DOHH2 (cell line): ENCODE data around the gene RUNDC3A.

ENCODE experiments used
- H3F3A ChIP-seq: fragments of 200-600 bp; sonication (generic), shearing (Covaris generic); 2 replicates; pipeline ENCODE4 v1.6.0; 2016; ENCODE audit warnings: antibody characterized with exemption, mild to moderate bottlenecking; ENCODE audit not compliant: control insufficient read depth, insufficient read depth
- H3K27ac ChIP-seq: fragments of 200-600 bp; sonication (generic); 2 replicates; pipeline ENCODE4 v1.5.1; 2014; ENCODE audit warnings: low read depth, mild to moderate bottlenecking, low read length, moderate library complexity
- H3K27me3 ChIP-seq: fragments of 200-600 bp; sonication (generic); 2 replicates; pipeline ENCODE4 v1.6.1; 2014; ENCODE audit warnings: mild to moderate bottlenecking, low read length, mixed read lengths; ENCODE audit not compliant: control insufficient read depth
- H3K36me3 ChIP-seq: fragments of 200-600 bp; sonication (generic); 2 replicates; pipeline ENCODE4 v1.6.1; 2014; ENCODE audit warnings: mild to moderate bottlenecking, low read length, moderate library complexity, mixed read lengths; ENCODE audit not compliant: control insufficient read depth
- H3K4me1 ChIP-seq: fragments of 200-600 bp; sonication (generic); 2 replicates; pipeline ENCODE4 v1.6.1; 2014; ENCODE audit warnings: mild to moderate bottlenecking, low read length, mixed read lengths; ENCODE audit not compliant: control insufficient read depth
- H3K4me2 ChIP-seq: fragments of 200-600 bp; sonication (generic); 2 replicates; pipeline ENCODE4 v1.6.0; 2014; ENCODE audit warnings: mild to moderate bottlenecking, low read length, moderate library complexity
- H3K4me3 ChIP-seq: fragments of 200-600 bp; sonication (generic); 2 replicates; pipeline ENCODE4 v1.5.1; 2014; ENCODE audit warnings: mild to moderate bottlenecking, low read length, mixed read lengths
- H3K79me2 ChIP-seq: fragments of 200-600 bp; sonication (generic); 2 replicates; pipeline ENCODE4 v1.6.1; 2014; ENCODE audit warnings: mild to moderate bottlenecking, low read length, mixed read lengths; ENCODE audit not compliant: control insufficient read depth
- H3K9me2 ChIP-seq: fragments of 200-600 bp; sonication (generic); replicated peaks from 2 replicates; pipeline ENCODE4 v1.6.1; 2014; ENCODE audit warnings: mild to moderate bottlenecking, low read length, mixed read lengths; ENCODE audit not compliant: control insufficient read depth
- H3K9me3 ChIP-seq: fragments of 200-600 bp; sonication (generic); 2 replicates; pipeline ENCODE4 v1.6.1; 2014; ENCODE audit warnings: antibody characterized with exemption, low read length, mixed read lengths; ENCODE audit not compliant: control insufficient read depth, insufficient read depth
- H4K20me1 ChIP-seq: fragments of 200-600 bp; sonication (generic); 2 replicates; pipeline ENCODE4 v1.6.0; 2014; ENCODE audit warnings: low read depth, mild to moderate bottlenecking, antibody characterized with exemption, low read length, moderate library complexity; ENCODE audit not compliant: control insufficient read depth, insufficient read depth
- EZH2phosphoT487 ChIP-seq: fragments of 200-600 bp; sonication (generic); IDR thresholded peaks from 2 replicates; pipeline ENCODE4 v1.6.1; 2017; ENCODE audit warnings: borderline replicate concordance, mild to moderate bottlenecking, antibody characterized with exemption, low read length, moderate library complexity, mixed read lengths
- TF ChIP-seq, protein P1 (sequence below): fragments of 200-600 bp; sonication (generic); IDR thresholded peaks from one replicate; pipeline ENCODE4 v1.5.1; 2014; ENCODE audit warnings: antibody characterized with exemption, mild to moderate bottlenecking, low read depth, low read length; ENCODE audit not compliant: poor library complexity, severe bottlenecking

The RUNDC3A gene

GRCh38 chr17:44331249-44331760 is 22.9 kb downstream of the RUNDC3A start:
- Histone ChIP-seq H3K79me2 (0 out of 2 replicates have a peak, but pooled peaks cover 3% of the 10 kb centered on the region), H3K27me3 (no peaks in the 10 kb centered on the region), H3K9me3 (no peaks in the 10 kb centered on the region), H3K4me2 (peak overlapping the region; percentile 76), H3K4me3 (peak overlapping the region; percentile 50), H3K36me3 (no peaks in the 10 kb centered on the region), H3K27ac (peak overlapping the region; percentile 55), H3F3A (peaks cover 20% of the 10 kb centered on the region), H3K4me1 (peaks cover 69% of the 10 kb centered on the region), H3K9me2 (no peaks in the 10 kb centered on the region), H4K20me1 (no peaks in the 10 kb centered on the region)
- TF ChIP-seq, protein P1, sequence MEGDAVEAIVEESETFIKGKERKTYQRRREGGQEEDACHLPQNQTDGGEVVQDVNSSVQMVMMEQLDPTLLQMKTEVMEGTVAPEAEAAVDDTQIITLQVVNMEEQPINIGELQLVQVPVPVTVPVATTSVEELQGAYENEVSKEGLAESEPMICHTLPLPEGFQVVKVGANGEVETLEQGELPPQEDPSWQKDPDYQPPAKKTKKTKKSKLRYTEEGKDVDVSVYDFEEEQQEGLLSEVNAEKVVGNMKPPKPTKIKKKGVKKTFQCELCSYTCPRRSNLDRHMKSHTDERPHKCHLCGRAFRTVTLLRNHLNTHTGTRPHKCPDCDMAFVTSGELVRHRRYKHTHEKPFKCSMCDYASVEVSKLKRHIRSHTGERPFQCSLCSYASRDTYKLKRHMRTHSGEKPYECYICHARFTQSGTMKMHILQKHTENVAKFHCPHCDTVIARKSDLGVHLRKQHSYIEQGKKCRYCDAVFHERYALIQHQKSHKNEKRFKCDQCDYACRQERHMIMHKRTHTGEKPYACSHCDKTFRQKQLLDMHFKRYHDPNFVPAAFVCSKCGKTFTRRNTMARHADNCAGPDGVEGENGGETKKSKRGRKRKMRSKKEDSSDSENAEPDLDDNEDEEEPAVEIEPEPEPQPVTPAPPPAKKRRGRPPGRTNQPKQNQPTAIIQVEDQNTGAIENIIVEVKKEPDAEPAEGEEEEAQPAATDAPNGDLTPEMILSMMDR, result peak; percentile 91
- TF ChIP-seq EZH2phosphoT487, result no peak

DNA sequence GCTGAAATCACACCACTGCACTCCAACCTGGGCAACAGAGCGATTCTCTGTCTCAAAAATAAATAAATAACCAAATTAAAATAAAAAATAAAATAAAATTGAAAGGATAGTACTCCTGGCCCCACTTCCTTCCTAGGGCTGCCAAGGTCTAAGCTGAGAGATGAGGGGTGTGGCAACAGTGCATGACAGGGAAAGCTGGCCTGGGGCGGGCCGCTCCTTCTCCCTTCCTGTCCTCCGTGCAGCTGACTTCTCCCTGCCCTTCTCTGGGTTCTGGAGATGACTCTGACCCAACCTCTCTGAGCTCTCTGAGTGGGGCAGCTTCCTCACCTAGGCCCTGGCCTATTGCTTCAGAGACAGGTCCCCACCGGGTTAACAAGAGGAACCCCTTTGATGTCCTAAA is 25.0 kb downstream of the RUNDC3A start:
- no peak for TF ChIP-seq EZH2phosphoT487
- TF ChIP-seq, protein P1, result no peak

GRCh38 chr17:44334315-44334714 is 25.9 kb downstream of the RUNDC3A start:
- Histone ChIP-seq H3K4me2 (no peak overlapping the region), H3K79me2 (no peaks in the 10 kb centered on the region), H4K20me1 (no peaks in the 10 kb centered on the region), H3K27me3 (no peaks in the 10 kb centered on the region), H3K4me1 (peaks cover 47% of the 10 kb centered on the region), H3K36me3 (no peaks in the 10 kb centered on the region), H3F3A (peaks cover 4% of the 10 kb centered on the region), H3K4me3 (no peak overlapping the region), H3K9me2 (no peaks in the 10 kb centered on the region), H3K27ac (0 out of 2 replicates have a peak overlapping the region, but pooled peaks have one; percentile 18), H3K9me3 (no peaks in the 10 kb centered on the region)
- TF ChIP-seq, protein P1, result no peak
- no peak for TF ChIP-seq EZH2phosphoT487

More for the DNA sequence above, 25.0 kb downstream of the RUNDC3A start:
- Histone ChIP-seq H3K4me3 (no peak overlapping the region), H3K27ac (no peak overlapping the region), H3K36me3 (no peaks in the 10 kb centered on the region), H3K79me2 (no peaks in the 10 kb centered on the region), H4K20me1 (no peaks in the 10 kb centered on the region), H3K9me3 (no peaks in the 10 kb centered on the region), H3K9me2 (no peaks in the 10 kb centered on the region), H3F3A (peaks cover 10% of the 10 kb centered on the region), H3K4me1 (peaks cover 54% of the 10 kb centered on the region), H3K27me3 (no peaks in the 10 kb centered on the region), H3K4me2 (no peak overlapping the region)
